ENCODE data around the gene C1orf210.

C1orf210 gene

DNA sequence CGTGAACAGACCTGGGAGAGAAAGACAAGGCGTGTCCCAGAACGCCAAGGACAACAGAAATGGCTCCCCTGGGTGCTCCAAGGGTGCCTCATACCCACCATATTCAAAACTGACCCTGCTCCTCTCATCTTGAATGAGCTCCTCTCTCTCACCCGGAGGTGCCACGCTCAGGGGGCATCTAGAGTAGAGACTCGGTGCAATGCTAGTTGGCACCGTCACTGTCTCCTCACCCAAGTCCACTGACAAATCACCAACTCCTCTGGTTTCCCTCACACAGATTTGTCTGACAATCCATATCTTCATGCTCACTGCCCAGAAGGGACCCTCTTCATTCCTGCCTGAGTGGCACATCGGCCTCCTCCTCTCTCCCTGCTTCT, 10.6 kb downstream of the C1orf210 start:
- DNase-seq (ENCODE audit: low read depth in 2 of 3, low spot score in 1 of 3): no peak

- peak in 2 of 3 donors; percentile 16 to 32 for DNase-seq (ENCODE audit: low read depth in 2 of 3, low spot score in 1 of 3)
Observed at GRCh38 chr1:43274125-43274803, 11.1 kb downstream of the C1orf210 start.

GRCh38 chr1:43273708-43274107, 11.7 kb downstream of the C1orf210 start:
- no peak for DNase-seq (ENCODE audit: low read depth in 2 of 3, low spot score in 1 of 3)

GRCh38 chr1:43272576-43273571, 12.5 kb downstream of the C1orf210 start:
- no peak for DNase-seq (ENCODE audit: low read depth in 2 of 3, low spot score in 1 of 3)

DNA sequence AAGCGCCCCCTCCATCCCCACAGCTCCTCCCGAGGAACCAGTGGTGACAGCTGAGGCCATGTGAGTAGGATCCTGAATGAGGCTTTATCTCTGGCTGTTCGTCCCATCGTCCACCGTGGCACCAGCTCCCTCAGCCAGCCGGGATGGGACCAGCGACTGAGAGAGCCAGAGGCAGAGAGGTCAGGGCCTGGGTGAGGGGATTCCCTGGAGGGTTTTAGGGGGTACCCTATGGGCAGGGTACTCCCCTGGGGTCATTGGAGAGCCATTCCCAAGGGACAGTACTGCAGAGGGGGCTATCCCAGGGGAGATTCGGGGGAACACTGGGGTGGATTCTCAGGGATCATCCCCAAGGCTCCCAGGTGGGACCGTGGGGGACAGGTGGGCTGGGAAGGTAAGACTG, 13.2 kb downstream of the C1orf210 start:
- no peak for DNase-seq (ENCODE audit: low read depth in 2 of 3, low spot score in 1 of 3)

- DNase-seq (ENCODE audit: low read depth in 2 of 3, low spot score in 1 of 3): no peak
Observed at GRCh38 chr1:43271186-43272118, 13.9 kb downstream of the C1orf210 start.

DNA sequence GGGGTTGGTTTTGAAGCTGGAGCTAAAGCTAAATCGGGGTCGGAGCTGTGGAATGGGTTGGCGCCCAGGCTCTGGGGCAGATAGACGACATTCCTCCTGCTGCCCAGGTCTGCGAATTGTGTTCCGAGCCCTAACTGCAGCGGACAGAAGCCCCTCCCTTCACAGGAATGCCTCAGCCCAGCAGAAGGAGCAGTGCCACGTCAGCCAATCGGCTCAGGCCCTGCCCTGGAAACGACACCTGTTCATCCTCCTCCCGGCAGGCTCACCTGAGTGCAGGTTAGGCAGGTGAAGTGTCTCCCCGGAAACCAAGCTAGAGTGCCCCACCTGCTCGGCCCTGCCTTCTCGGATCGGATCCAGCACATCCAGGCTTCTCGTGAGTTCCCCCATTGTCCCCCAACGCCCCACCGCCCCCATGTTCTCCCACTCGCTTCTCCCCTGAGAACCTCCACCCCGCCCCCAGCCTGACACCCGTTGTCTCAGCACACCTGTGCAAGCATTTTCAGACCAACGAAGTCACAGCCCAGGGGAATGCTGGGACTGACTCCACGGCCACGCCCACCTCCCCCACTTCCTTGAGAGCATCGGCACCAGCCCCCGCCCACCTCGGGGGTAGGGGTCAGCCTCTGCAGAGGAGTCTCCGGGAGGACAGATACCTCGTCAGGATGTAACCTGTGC, 14.8 kb downstream of the C1orf210 start:
- DNase-seq (ENCODE audit: low read depth in 2 of 3, low spot score in 1 of 3): no peak

DNA sequence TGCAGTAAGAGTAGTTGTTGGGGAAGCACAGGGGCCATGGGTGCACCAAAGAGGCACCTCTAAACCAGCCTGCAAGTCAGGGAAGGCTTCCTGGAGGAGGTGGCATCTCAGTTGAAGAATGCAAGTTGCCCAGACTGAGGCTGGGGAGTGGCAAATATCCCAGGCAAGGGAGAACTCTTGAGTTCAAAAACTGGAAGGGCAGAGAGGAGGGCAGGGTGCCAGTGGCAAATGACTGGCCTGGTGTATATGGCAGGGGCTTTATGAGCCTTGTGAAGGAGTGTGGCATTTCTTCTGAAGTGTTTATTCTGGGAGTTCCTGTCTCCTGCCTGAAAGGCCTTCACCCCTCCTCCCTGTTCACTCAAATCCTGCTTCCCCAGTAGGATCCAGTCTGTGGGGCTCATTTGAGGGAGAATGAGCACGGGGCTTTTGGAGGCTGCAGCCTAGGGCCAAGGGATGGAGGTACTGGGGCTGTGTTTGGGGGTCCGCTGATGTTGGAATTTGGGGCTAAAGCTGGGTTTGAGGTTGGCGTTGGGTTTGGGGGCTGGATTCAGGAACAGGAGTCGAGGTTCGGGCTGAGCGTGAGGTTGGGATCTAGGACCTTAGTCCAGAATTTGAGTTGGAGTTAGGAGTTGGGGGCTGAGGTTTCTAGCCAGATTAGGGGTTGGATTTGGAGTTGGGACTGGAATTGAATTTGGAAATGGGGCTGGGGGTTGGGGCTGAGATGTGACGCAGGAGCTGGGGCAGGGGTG, 15.6 kb downstream of the C1orf210 start, which contains the start of gene TMEM125:
Gene TMEM125, plus strand, starts transcription at position 357 of the 749 bp plus-strand sequence. CDS start 2,740 bp downstream, outside the sequence.
- no peak for DNase-seq (ENCODE audit: low read depth in 2 of 3, low spot score in 1 of 3)

- DNase-seq (ENCODE audit: low read depth in 2 of 3, low spot score in 1 of 3): no peak
Observed at GRCh38 chr1:43267818-43268425, 17.5 kb downstream of the C1orf210 start.

- no peak for DNase-seq (ENCODE audit: low read depth in 2 of 3, low spot score in 1 of 3)
Observed at GRCh38 chr1:43267291-43267805, 18.0 kb downstream of the C1orf210 start.

GRCh38 chr1:43266881-43267280, 18.5 kb downstream of the C1orf210 start:
- DNase-seq (ENCODE audit: low read depth in 2 of 3, low spot score in 1 of 3): no peak

- DNase-seq (ENCODE audit: low read depth in 2 of 3, low spot score in 1 of 3): no peak
Observed at GRCh38 chr1:43265431-43265830, 19.9 kb downstream of the C1orf210 start.

- no peak for DNase-seq (ENCODE audit: low read depth in 2 of 3, low spot score in 1 of 3)
Observed at GRCh38 chr1:43258370-43258769, 27.0 kb downstream of the C1orf210 start.

DNA sequence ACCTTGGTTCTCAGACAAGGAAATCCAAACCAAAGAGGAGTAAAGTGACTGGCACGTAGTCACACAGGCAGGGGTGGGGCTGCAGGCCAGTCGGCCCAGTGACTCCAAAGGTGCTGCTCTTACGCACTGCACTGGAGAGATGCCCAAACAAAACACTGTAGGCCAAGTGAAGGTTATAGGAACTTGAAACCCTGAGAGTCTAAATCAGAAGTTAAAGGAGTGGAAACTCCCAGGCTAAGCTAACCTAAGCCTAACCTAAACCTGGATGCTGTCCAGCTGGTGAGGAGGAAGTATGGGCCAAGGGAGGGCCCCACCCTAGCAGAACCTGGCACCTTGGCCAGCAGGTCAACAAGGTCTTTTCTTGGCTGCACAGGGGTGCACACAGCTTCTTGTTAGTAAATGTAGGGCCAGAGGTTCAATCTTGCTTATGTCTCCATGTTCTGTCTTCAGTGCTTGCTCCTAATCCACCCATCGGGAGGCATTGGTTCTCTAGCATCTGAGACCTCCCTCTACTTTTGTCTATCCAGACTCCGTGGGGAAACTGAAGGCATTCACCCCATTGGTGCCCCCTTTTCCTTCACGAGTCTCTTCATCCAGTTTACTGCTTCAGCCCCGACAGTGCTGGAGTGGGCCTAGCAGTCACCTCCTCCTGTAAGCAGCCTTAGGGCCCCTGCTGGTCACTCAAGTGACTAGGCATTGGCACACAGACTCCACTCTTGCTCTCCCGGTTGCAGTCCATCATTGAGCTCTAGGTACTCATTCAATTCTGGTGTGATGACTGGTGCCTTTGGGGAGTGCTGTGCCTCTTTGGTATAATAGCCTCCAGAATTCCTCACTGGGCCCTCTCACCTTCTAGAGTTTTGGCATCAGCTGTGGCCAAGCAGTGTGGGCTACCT, 28.5 kb downstream of the C1orf210 start:
- no peak for DNase-seq (ENCODE audit: low read depth in 2 of 3, low spot score in 1 of 3)

- DNase-seq (ENCODE audit: low read depth in 2 of 3, low spot score in 1 of 3): no peak
Observed at GRCh38 chr1:43255438-43256210, 29.8 kb downstream of the C1orf210 start.

GRCh38 chr1:43253876-43254275, 31.5 kb downstream of the C1orf210 start:
- DNase-seq (ENCODE audit: low read depth in 2 of 3, low spot score in 1 of 3): no peak

GRCh38 chr1:43253173-43253572, 32.2 kb downstream of the C1orf210 start:
- no peak for DNase-seq (ENCODE audit: low read depth in 2 of 3, low spot score in 1 of 3)
